Chondrocyte (in vitro differentiated cells): ENCODE measurements around the gene VPREB3. TPM values are rescaled to one million over a fixed set of nuclear protein-coding genes. Genes with fewer than 3 reads are reported as not detected.
A peak's percentile ranks its signal among the peaks of the same experiment; 100 is the strongest.

Experiments used
- DNase-seq: peaks from one replicate; pipeline ENCODE4 v3.0.0; 2021; ENCODE audit warnings: mixed read lengths, low spot score
- H3K27ac Mint-ChIP-seq: one replicate; pipeline ENCODE4 v1.8.0; 2021; ENCODE audit warnings: mild to moderate bottlenecking, moderate library complexity, mixed read lengths; ENCODE audit not compliant: unreplicated experiment
- H3K27me3 Mint-ChIP-seq: 2 replicates; pipeline ENCODE4 v1.8.0; 2021; ENCODE audit warnings: low read depth, mixed read lengths
- H3K36me3 Mint-ChIP-seq: 2 replicates; pipeline ENCODE4 v1.8.0; 2021; ENCODE audit warnings: low read depth, mixed read lengths
- H3K4me1 Mint-ChIP-seq: 2 replicates; pipeline ENCODE4 v1.8.0; 2021; ENCODE audit warnings: low read depth, mild to moderate bottlenecking, mixed read lengths
- H3K4me3 Mint-ChIP-seq: one replicate; pipeline ENCODE4 v1.8.0; 2021; ENCODE audit warnings: mild to moderate bottlenecking, moderate library complexity, mixed read lengths; ENCODE audit not compliant: unreplicated experiment
- H3K9me3 Mint-ChIP-seq: 2 replicates; pipeline ENCODE4 v1.8.0; 2021; ENCODE audit warnings: low read depth, mixed read lengths
- CTCF ChIP-seq: fragments of 200-600 bp; sonication (generic); IDR thresholded peaks from 2 replicates; pipeline ENCODE4 v1.5.0; 2021; ENCODE audit warnings: antibody characterized with exemption, mild to moderate bottlenecking, moderate library complexity
- total RNA-seq: library from RNA; stranded (reverse); gene quantifications from 3 replicates; pipeline ENCODE4 v1.2.1, GENCODE V29; 2021

The VPREB3 gene
- total RNA-seq, 1 donor from 2014 or later = not detected

GRCh38 chr22:23712256-23712655 is 42.0 kb downstream of the VPREB3 start:
- DNase-seq = peak; percentile 92

GRCh38 chr22:23709107-23709506 is 45.1 kb downstream of the VPREB3 start:
- no peak overlapping the region for H3K4me3 Mint-ChIP-seq
- no peak for DNase-seq
- H3K27me3 Mint-ChIP-seq = no peaks in the 10 kb centered on the region
- no peaks in the 10 kb centered on the region for H3K4me1 Mint-ChIP-seq
- H3K9me3 Mint-ChIP-seq = no peaks in the 10 kb centered on the region
- H3K27ac Mint-ChIP-seq = no peak overlapping the region
- TF ChIP-seq CTCF = no peak
- peaks cover 62% of the 10 kb centered on the region for H3K36me3 Mint-ChIP-seq

More at GRCh38 chr22:23712256-23712655, 42.0 kb downstream of the VPREB3 start:
- H3K27me3 Mint-ChIP-seq = no peaks in the 10 kb centered on the region
- TF ChIP-seq CTCF = no peak
- peaks cover 5% of the 10 kb centered on the region for H3K4me1 Mint-ChIP-seq
- H3K9me3 Mint-ChIP-seq = no peaks in the 10 kb centered on the region
- no peak overlapping the region for H3K4me3 Mint-ChIP-seq
- H3K36me3 Mint-ChIP-seq = peaks cover 40% of the 10 kb centered on the region
- H3K27ac Mint-ChIP-seq = no peak overlapping the region

GRCh38 chr22:23708270-23708669 is 46.0 kb downstream of the VPREB3 start:
- Mint-ChIP-seq H3K36me3 (peaks cover 60% of the 10 kb centered on the region), H3K27me3 (no peaks in the 10 kb centered on the region), H3K4me1 (no peaks in the 10 kb centered on the region), H3K4me3 (no peak overlapping the region), H3K9me3 (no peaks in the 10 kb centered on the region), H3K27ac (no peak overlapping the region)
- no peak for TF ChIP-seq CTCF
- no peak for DNase-seq

- peaks cover 61% of the 10 kb centered on the region for H3K36me3 Mint-ChIP-seq
- H3K4me1 Mint-ChIP-seq = peaks cover 7% of the 10 kb centered on the region
- no peaks in the 10 kb centered on the region for H3K27me3 Mint-ChIP-seq
- DNase-seq = no peak
- no peaks in the 10 kb centered on the region for H3K9me3 Mint-ChIP-seq
- H3K27ac Mint-ChIP-seq = no peak overlapping the region
- H3K4me3 Mint-ChIP-seq = no peak overlapping the region
- no peak for TF ChIP-seq CTCF
Observed at GRCh38 chr22:23705358-23705757, 48.9 kb downstream of the VPREB3 start.

- Mint-ChIP-seq H3K4me3 (no peak overlapping the region), H3K36me3 (peaks cover 61% of the 10 kb centered on the region), H3K4me1 (peaks cover 7% of the 10 kb centered on the region), H3K9me3 (no peaks in the 10 kb centered on the region), H3K27ac (no peak overlapping the region), H3K27me3 (no peaks in the 10 kb centered on the region)
- no peak for DNase-seq
- TF ChIP-seq CTCF = no peak
Observed at GRCh38 chr22:23704829-23705228, 49.4 kb downstream of the VPREB3 start.
